Spleen (tissue), 7 donors: Measurements from ENCODE around the gene AQR.

Experiments used
- CTCF ChIP-seq, 11 experiments: fragments of 200-600 bp in 7 of 11; fragments of 450-650 bp in 4 of 11; sonication (generic) in 4 of 11; IDR thresholded peaks in 8 of 11; conservative IDR thresholded peaks in 3 of 11; 1 replicate in 7 of 11; 2 replicates in 4 of 11; pipeline versions ENCODE4 v1.4.0 to v1.8.0; 2016 to 2021; ENCODE audit warnings: antibody characterized with exemption in 11 of 11, inconsistent platforms in 4 of 11, mild to moderate bottlenecking in 1 of 11
- POLR2A ChIP-seq, 3 donors: fragments of 450-650 bp; IDR thresholded peaks; one replicate each; pipeline ENCODE4 v1.5.1; 2017; ENCODE audit warnings: antibody characterized with exemption in 3 of 3, mild to moderate bottlenecking in 1 of 3
- POLR2AphosphoS5 ChIP-seq, 3 donors: sonication (generic); formaldehyde crosslinking; IDR thresholded peaks; one replicate each; pipeline ENCODE4 v1.5.1; 2017; ENCODE audit warnings: antibody characterized with exemption in 3 of 3
- donor health status: DM: no; HTN: no; CAD: no; lungs with moderate emphysema.
- donor health status: DM: no; HTN: no; CAD: no.
- donor health status: DM: no; HTN: no; CAD: no.

DNA sequence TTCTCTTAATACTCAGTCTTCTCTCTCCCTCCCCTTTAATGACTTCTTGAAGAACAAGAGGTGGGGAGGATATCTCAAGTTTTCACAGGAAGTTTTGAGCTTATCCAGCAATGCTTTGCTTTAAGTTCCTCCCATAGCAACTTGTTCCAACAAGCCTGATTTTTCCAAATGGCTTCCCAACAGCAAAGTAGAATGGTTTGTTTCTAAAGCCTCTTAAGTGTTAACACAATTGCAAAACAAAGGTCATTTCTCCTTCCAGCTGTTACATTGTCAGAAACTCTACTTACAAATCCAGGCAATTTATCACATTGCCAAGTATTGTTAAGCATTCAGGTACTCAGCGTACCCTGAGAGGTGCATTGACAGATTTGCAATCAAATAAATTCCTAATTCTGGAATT is 25.4 kb upstream of the AQR start:
- TF ChIP-seq CTCF (IDR thresholded peaks at IDR 0.05 in 8 of 11, conservative IDR thresholded peaks at IDR 0.05 in 3 of 11) = no peak
- TF ChIP-seq POLR2A (IDR thresholded peaks at IDR 0.05) = no peak
- TF ChIP-seq POLR2AphosphoS5 (IDR thresholded peaks at IDR 0.05) = no peak
